K562 (cell line): ENCODE results near the gene ETV7. TPM values are rescaled to one million over a fixed set of nuclear protein-coding genes. Genes with fewer than 3 reads are reported as not detected.
A peak's percentile ranks its signal among the peaks of the same experiment; 100 is the strongest.

Experiments
- ARID1B ChIP-seq: fragments of 450-650 bp; IDR thresholded peaks from 2 replicates; pipeline ENCODE4 v1.6.1; 2016; ENCODE audit warnings: antibody characterized with exemption, mild to moderate bottlenecking, inconsistent platforms
- CTBP1 ChIP-seq: fragments of 450-650 bp; IDR thresholded peaks from 2 replicates; pipeline ENCODE4 v1.6.1; 2016; ENCODE audit warnings: borderline replicate concordance
- FOXJ2 ChIP-seq: fragments of 200-800 bp; sonication (Bioruptor generic); IDR thresholded peaks from 2 replicates; pipeline ENCODE4 v1.6.1; 2016; ENCODE audit warnings: missing genetic modification characterization, missing compliant biosample characterization
- HINFP ChIP-seq: fragments of 450-650 bp; conservative IDR thresholded peaks from 2 replicates; pipeline ENCODE4 v1.6.1; 2016; ENCODE audit warnings: missing genetic modification characterization, low read depth, mild to moderate bottlenecking, control low read depth, missing compliant biosample characterization
- MTA3 ChIP-seq: fragments of 450-650 bp; formaldehyde crosslinking; IDR thresholded peaks from 2 replicates; pipeline ENCODE4 v1.6.1; 2017; ENCODE audit warnings: mild to moderate bottlenecking, borderline replicate concordance
- NONO ChIP-seq, 2 experiments: fragments of 200-400 bp in 1 of 2; fragments of 450-650 bp in 1 of 2; formaldehyde crosslinking in 1 of 2; IDR thresholded peaks; 2 replicates each; pipeline ENCODE4 v1.6.1; 2017; ENCODE audit warnings: low read depth in 2 of 2, mild to moderate bottlenecking in 2 of 2, moderate library complexity in 2 of 2, low read length in 1 of 2
- SRSF9 ChIP-seq: fragments of 200-400 bp; formaldehyde crosslinking; IDR thresholded peaks from 2 replicates; pipeline ENCODE4 v1.6.1; 2017; ENCODE audit warnings: low read depth, low read length, borderline replicate concordance
- TAF1 ChIP-seq: IDR thresholded peaks from 2 replicates; pipeline ENCODE4 v1.6.1; 2011; ENCODE audit warnings: mild to moderate bottlenecking, low read length, moderate library complexity; ENCODE audit not compliant: insufficient read depth, control insufficient read depth, severe bottlenecking; ENCODE audit errors: extremely low read depth
- TCF3 ChIP-seq: sonication (generic); formaldehyde crosslinking; IDR thresholded peaks from 2 replicates; pipeline ENCODE4 v1.4.0; 2020; ENCODE audit warnings: mild to moderate bottlenecking, missing genetic modification reagents
- TCF7L2 ChIP-seq: fragments of 150-350 bp; IDR thresholded peaks from 2 replicates; pipeline ENCODE4 v1.6.1; 2016; ENCODE audit warnings: low read depth, mild to moderate bottlenecking, low read length, moderate library complexity
- THRAP3 ChIP-seq: fragments of 450-650 bp; IDR thresholded peaks from 2 replicates; pipeline ENCODE4 v1.6.1; 2016; ENCODE audit warnings: mild to moderate bottlenecking, inconsistent platforms, borderline replicate concordance
- ZBTB12 ChIP-seq: fragments of 250-450 bp; sonication (Bioruptor Pico); IDR thresholded peaks from 2 replicates; pipeline ENCODE4 v1.4.0; 2020
- ZKSCAN3 ChIP-seq: fragments of 250-450 bp; sonication (Bioruptor Pico); IDR thresholded peaks from 2 replicates; pipeline ENCODE4 v1.4.0; 2020
- ZNF263 ChIP-seq: sonication (generic); formaldehyde crosslinking; IDR thresholded peaks from 2 replicates; pipeline ENCODE4 v1.8.0; 2022; ENCODE audit warnings: mild to moderate bottlenecking, missing genetic modification reagents, borderline replicate concordance
- ZNF655 ChIP-seq: fragments of 250-450 bp; sonication (Bioruptor Pico); IDR thresholded peaks from 2 replicates; pipeline ENCODE4 v1.5.0; 2021
- ZNF668 ChIP-seq: fragments of 250-450 bp; sonication (Bioruptor Pico); IDR thresholded peaks from 2 replicates; pipeline ENCODE4 v1.8.0; 2022; ENCODE audit warnings: mild to moderate bottlenecking, inconsistent platforms
- ZNF75A ChIP-seq: fragments of 450-650 bp; formaldehyde crosslinking; IDR thresholded peaks from 2 replicates; pipeline ENCODE4 v1.4.0; 2020; ENCODE audit warnings: mild to moderate bottlenecking
- polyA plus RNA-seq, 8 experiments: library from polyadenylated mRNA; depleted of rRNA in 4 of 8; stranded (reverse) in 5 of 8; unstranded in 3 of 8; fragments of >200 nt; fragmentation: Nextera tagmentation in 2 of 8; fragmentation: Illumina TruSeq in 1 of 8; extraction: Ambion mirVana in 2 of 8; extraction: Trizol in 1 of 8; gene quantifications; 2 replicates each; pipeline versions ENCODE4 v1.2.1 to v1.2.3, GENCODE V29; 2011 to 2014; ENCODE audit warnings: inconsistent platforms in 1 of 8, missing spikeins in 1 of 8
- total RNA-seq, 7 experiments: library from RNA; depleted of rRNA in 6 of 7; stranded (reverse); fragments of >200 nt in 6 of 7; fragmentation: Illumina TruSeq in 2 of 7; extraction: Trizol in 2 of 7; gene quantifications; 2 replicates each; pipeline versions ENCODE4 v1.2.1 to v1.2.3, GENCODE V29; 2011 to 2021; ENCODE audit warnings: low replicate concordance in 1 of 7
- TF ChIP-seq, protein P1 (sequence below): fragments of 150-350 bp; conservative IDR thresholded peaks from 2 replicates; pipeline ENCODE4 v1.6.1; 2014; ENCODE audit warnings: low read length
- TF ChIP-seq, protein P2 (sequence below), 3 experiments: fragments of 200-800 bp in 1 of 3; sonication (Bioruptor generic) in 1 of 3; sonication (generic) in 1 of 3; formaldehyde crosslinking in 1 of 3; IDR thresholded peaks; 2 replicates each; pipeline versions ENCODE4 v1.6.1 to v1.8.0; 2016 to 2022; ENCODE audit warnings: mild to moderate bottlenecking in 2 of 3, missing compliant biosample characterization in 2 of 3, missing genetic modification characterization in 2 of 3, missing genetic modification reagents in 1 of 3

Gene ETV7
- total and polyA plus RNA-seq, 9 of the 15 experiments (the other 6 are each of a cell fraction or from before 2014, with no cell fraction given), result 0.07 to 0.22 (median 0.14) TPM; not detected in 3

GRCh38 chr6:36423101-36423824 is 35.8 kb upstream of the ETV7 start (continued):
- TF ChIP-seq NONO (IDR thresholded peaks at IDR 0.05; ENCODE audit: low read depth in 2 of 2, low read length in 1 of 2) (no peak; a peak in 1 of 4 replicates), FOXJ2 (peak; percentile 14; the same call in 1 of the 2 replicates), THRAP3 (no peak), HINFP (tag) (no peak), ZKSCAN3 (CRISPR knock-in tag) (no peak), SRSF9 (no peak), ARID1B (no peak; the same call in 1 of the 2 replicates), ZBTB12 (CRISPR knock-in tag) (no peak; the same call in 1 of the 2 replicates), ZNF75A (CRISPR knock-in tag) (0 out of 2 replicates have a peak, but pooled peaks have one; percentile 30), TCF3 (CRISPR knock-in tag) (peak; percentile 42; the same call in 1 of the 2 replicates), CTBP1 (peak; percentile 99), ZNF668 (CRISPR knock-in tag) (no peak), ZNF655 (CRISPR knock-in tag) (no peak), ZNF263 (CRISPR knock-in tag) (no peak), TAF1 (peak; percentile 65), TCF7L2 (no peak), MTA3 (peak; percentile 87; the same call in 1 of the 2 replicates)
- TF ChIP-seq, protein P1, sequence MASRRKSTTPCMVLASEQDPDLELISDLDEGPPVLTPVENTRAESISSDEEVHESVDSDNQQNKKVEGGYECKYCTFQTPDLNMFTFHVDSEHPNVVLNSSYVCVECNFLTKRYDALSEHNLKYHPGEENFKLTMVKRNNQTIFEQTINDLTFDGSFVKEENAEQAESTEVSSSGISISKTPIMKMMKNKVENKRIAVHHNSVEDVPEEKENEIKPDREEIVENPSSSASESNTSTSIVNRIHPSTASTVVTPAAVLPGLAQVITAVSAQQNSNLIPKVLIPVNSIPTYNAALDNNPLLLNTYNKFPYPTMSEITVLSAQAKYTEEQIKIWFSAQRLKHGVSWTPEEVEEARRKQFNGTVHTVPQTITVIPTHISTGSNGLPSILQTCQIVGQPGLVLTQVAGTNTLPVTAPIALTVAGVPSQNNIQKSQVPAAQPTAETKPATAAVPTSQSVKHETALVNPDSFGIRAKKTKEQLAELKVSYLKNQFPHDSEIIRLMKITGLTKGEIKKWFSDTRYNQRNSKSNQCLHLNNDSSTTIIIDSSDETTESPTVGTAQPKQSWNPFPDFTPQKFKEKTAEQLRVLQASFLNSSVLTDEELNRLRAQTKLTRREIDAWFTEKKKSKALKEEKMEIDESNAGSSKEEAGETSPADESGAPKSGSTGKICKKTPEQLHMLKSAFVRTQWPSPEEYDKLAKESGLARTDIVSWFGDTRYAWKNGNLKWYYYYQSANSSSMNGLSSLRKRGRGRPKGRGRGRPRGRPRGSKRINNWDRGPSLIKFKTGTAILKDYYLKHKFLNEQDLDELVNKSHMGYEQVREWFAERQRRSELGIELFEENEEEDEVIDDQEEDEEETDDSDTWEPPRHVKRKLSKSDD, result 0 out of 2 replicates have a peak, but pooled peaks have one; percentile 13
- TF ChIP-seq, protein P2, sequence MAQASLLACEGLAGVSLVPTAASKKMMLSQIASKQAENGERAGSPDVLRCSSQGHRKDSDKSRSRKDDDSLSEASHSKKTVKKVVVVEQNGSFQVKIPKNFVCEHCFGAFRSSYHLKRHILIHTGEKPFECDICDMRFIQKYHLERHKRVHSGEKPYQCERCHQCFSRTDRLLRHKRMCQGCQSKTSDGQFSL (CRISPR knock-in tag; IDR thresholded peaks at IDR 0.05), result no peak
- TF ChIP-seq, protein P2 (tag; IDR thresholded peaks at IDR 0.05), result no peak
